Activated CD8-positive, alpha-beta T cell treated with anti-CD3 and anti-CD28 coated beads, Interleukin-2, amount 10 ng/mL, durations not matched to agents 7 days and 5 days (primary cell): Measurements from ENCODE around the gene PIEZO1. TPM values are rescaled to one million over a fixed set of nuclear protein-coding genes. Genes with fewer than 3 reads are reported as not detected.
A peak's percentile ranks its signal among the peaks of the same experiment; 100 is the strongest.

ENCODE experiments used
- ATAC-seq: fragments of 150-1000 bp; cut with Tn5 transposase; one replicate; pipeline ENCODE4 v1.10.0; 2021; ENCODE audit warnings: moderate library complexity
- CTCF ChIA-PET: fragments of 350-600 bp; sonication (Branson Sonifier 250); formaldehyde crosslinking; loops from one replicate; lab custom pipeline; 2021; ENCODE audit warnings: antibody characterized with exemption; lab: Charles Lee
- POLR2A ChIA-PET: fragments of 350-600 bp; sonication (Branson Sonifier 250); formaldehyde crosslinking; loops from one replicate; lab custom pipeline; 2021; ENCODE audit warnings: antibody characterized with exemption; lab: Charles Lee
- DNase-seq: peaks from one replicate; pipeline ENCODE4 v3.0.0-alpha.2; 2020
- H3K27ac Mint-ChIP-seq: one replicate; pipeline ENCODE4 v1.8.0; 2021; ENCODE audit warnings: mild to moderate bottlenecking, mixed read lengths
- H3K27me3 Mint-ChIP-seq: one replicate; pipeline ENCODE4 v1.8.0; 2021; ENCODE audit warnings: low read depth, mixed read lengths
- H3K36me3 Mint-ChIP-seq: one replicate; pipeline ENCODE4 v1.8.0; 2021; ENCODE audit warnings: low read depth, mixed read lengths
- H3K4me1 Mint-ChIP-seq: one replicate; pipeline ENCODE4 v1.8.0; 2021; ENCODE audit warnings: low read depth, mixed read lengths
- H3K4me3 Mint-ChIP-seq: one replicate; pipeline ENCODE4 v1.8.0; 2021; ENCODE audit warnings: mild to moderate bottlenecking, mixed read lengths
- H3K9me3 Mint-ChIP-seq: one replicate; pipeline ENCODE4 v1.8.0; 2022; ENCODE audit warnings: mixed read lengths; ENCODE audit not compliant: insufficient read depth
- total RNA-seq, 2 experiments: library from RNA; stranded (reverse); gene quantifications; one replicate each; pipeline ENCODE4 v1.2.3, GENCODE V29; 2021

Gene PIEZO1
- total RNA-seq, 2 experiments from 2014 or later = 226 to 230 TPM

DNA sequence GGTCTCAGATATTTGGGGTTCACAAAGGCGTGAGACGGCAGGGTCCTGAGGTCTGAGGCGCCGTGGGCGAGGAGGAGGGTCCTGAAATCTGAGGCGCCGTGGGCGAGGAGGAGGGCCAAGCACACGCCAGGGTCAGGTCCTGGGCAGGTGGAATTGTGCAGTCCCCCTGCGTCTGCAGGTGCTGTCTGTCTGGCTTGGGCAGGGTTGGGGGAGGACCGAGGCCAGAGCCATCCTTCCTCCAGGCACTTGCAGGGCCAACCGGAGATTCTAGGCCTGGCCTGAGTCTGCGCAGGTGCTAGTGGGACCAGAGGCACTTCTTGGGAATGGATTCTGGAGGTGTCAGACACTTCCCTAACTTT is 29.1 kb upstream of the PIEZO1 start:
- Mint-ChIP-seq H3K4me3 (no peak overlapping the region), H3K4me1 (peaks cover 24% of the 10 kb centered on the region), H3K9me3 (no peaks in the 10 kb centered on the region), H3K27me3 (no peaks in the 10 kb centered on the region), H3K36me3 (peaks cover 12% of the 10 kb centered on the region), H3K27ac (no peak overlapping the region)
- CTCF ChIA-PET = interaction anchor here (0.8 to 5.5 kb wide), 3 partner anchors 44 to 402 kb away, joined by 3 to 42 read pairs (median 12); partner anchors contain the start of genes GALNS and TRAPPC2L
- ATAC-seq = no peak
- POLR2A ChIA-PET = no interaction called here
- no peak for DNase-seq

DNA sequence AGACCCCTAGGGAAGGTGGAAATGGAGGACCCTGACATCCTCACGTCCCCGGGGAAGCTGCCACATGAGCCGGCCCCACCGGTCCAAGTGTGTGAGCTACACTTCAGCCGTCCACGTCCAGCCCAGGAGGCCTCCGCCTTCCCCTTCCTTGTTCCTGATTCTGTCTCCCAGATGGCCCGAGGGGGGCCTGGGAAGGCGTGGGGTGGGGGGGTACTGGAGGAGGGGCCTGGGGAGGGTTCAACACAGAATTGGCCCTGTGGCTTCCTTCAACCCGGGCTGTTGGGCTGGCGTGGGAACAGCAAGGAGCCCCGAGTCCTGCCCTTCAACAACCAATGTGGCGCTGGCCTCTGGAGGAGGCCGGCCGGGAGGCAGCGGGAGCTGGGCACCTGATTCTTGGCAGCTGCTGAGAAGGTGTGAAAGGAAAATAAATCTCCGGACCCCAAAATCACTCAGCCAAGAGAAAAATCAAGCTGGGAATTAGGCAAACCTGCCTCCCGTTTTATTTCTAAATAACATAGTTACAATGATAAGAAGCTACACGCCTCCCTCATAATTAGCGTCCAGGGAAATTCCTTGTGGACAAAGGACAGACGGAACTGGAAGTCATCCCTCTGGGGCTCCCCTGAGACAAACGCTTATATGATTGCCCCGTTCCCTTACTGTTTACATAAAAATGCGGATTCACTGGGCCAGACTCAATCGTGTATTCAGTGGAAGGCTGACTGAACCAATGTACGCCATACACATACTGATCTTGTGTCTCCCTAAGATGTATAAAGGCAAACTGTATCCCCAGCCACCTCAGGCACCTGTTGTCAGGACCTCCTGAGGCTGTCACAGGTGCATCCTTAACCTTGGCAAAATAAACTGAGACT is 28.5 kb upstream of the PIEZO1 start:
- ChIA-PET CTCF (interaction anchor here (0.8 to 5.5 kb wide), 5 partner anchors 32 to 427 kb away, joined by 3 to 42 read pairs (median 5); partner anchors contain the start of genes GALNS and TRAPPC2L), POLR2A (interaction anchor here (0.7 to 2.6 kb wide), 6 partner anchors 9 to 112 kb away, joined by 3 to 10 read pairs (median 8); no protein-coding TSS in a partner anchor)
- Mint-ChIP-seq H3K9me3 (no peaks in the 10 kb centered on the region), H3K27me3 (no peaks in the 10 kb centered on the region), H3K36me3 (peaks cover 17% of the 10 kb centered on the region), H3K4me1 (peaks cover 25% of the 10 kb centered on the region), H3K4me3 (peak overlapping the region; percentile 81), H3K27ac (peak overlapping the region; percentile 5)
- no peak for ATAC-seq
- no peak for DNase-seq

DNA sequence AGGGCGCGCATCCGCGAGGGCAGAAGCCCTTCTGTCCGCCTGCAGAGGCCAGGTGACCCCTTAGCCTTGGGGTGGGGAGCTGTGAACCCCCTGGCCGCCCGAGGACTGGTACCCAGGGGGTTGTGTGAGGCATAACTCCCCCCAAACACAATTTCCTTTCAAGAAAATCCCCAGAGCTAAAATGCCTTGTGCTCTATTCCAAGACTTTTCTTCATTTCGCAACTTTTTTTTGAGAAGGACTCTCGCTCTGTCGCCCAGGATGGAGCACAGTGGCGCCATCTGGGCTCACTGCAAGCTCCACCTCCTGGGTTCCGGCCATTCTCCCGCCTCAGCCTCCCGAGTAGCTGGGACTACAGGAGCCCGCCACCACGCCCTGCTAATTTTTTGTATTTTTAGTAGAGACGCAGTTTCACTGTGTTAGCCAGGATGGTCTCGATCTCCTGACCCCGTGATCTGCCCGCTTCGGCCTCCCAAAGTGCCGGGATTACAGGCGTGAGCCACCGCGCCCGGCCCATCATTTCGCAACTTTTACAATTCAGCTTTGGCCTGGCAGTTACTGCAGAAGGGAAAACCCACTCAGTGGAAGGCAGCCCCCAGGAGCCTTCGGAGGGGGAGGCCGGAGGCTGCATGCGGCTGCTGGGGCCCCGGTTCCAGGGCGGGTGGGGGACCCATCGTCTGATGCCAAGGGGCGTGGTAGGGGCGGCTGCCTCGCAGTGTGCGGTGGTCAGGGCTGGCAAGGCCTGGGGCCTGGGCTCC is 27.7 kb upstream of the PIEZO1 start:
- CTCF ChIA-PET = interaction anchor here (0.7 to 5.5 kb wide), 11 partner anchors 10 to 428 kb away, joined by 3 to 42 read pairs (median 3); partner anchors contain the start of genes GALNS, TRAPPC2L and ZNF778
- Mint-ChIP-seq H3K27me3 (no peaks in the 10 kb centered on the region), H3K4me1 (peaks cover 32% of the 10 kb centered on the region), H3K9me3 (no peaks in the 10 kb centered on the region), H3K4me3 (peak overlapping the region; percentile 81), H3K36me3 (peaks cover 25% of the 10 kb centered on the region), H3K27ac (peak overlapping the region; percentile 93)
- POLR2A ChIA-PET = interaction anchor here (0.5 to 4.2 kb wide), 9 partner anchors 10 to 111 kb away, joined by 3 to 27 read pairs (median 8); no protein-coding TSS in a partner anchor
- no peak for ATAC-seq
- peak; percentile 45 for DNase-seq

DNA sequence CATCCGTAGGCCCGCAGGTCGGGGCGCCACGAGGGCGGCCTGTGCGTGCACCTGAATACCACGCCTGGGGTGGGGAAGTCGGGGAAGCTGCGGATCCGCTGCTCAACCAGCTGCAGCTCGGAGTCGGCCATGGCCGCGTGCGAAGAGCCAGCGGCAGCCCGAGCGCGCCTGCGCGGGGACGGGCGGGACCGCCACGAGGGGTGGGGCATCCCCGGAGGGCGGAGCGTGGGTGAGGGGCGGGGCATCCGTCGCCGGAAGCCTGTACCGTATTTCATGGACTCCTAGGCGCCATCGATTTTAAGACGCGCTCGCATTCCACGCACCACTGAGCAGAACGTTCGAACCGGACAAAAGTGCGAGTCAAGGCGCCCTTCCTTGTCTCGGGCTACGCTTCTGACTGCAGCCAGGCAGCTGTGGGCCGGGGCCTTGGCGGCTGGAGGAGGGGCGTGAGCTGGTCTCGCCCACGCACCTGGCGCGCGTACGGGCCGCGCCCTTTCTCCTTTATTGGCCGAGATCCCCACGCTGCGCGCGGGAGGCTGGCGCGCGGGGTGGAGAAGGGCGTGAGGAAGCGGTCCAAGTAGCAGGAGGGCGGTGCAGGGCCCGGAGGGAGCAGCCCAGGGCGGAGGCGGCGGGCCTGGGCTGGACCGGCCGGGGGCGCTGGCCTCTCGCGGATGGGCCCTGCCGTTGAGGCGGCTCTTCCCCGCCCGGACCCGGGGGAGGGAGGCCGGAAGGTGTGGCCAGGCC is 26.9 kb upstream of the PIEZO1 start, which contains the start of gene APRT:
APRT (minus strand) TSS at position 160 of the 744 bp plus-strand sequence; CDS start at position 131, 29 bp downstream.
- peak; percentile 84 for ATAC-seq
- peak within 1 kb of the TSS; percentile 97 for H3K27ac Mint-ChIP-seq
- no peaks in the 10 kb centered on the region for H3K9me3 Mint-ChIP-seq
- H3K4me3 Mint-ChIP-seq = peak within 1 kb of the TSS; percentile 85
- H3K27me3 Mint-ChIP-seq = no peaks in the 10 kb centered on the region
- peak; percentile 97 for DNase-seq
- peaks cover 32% of the 10 kb centered on the region for H3K4me1 Mint-ChIP-seq
- ChIA-PET POLR2A (interaction anchor here (0.6 to 4.2 kb wide), 10 partner anchors 9 to 360 kb away, joined by 3 to 27 read pairs (median 6); partner anchors contain the start of gene CDH15), CTCF (interaction anchor here (0.7 to 5.5 kb wide), 14 partner anchors 9 to 429 kb away, joined by 3 to 42 read pairs (median 3); partner anchors contain the start of genes GALNS, TRAPPC2L and ZNF778)
- peaks cover 29% of the 10 kb centered on the region for H3K36me3 Mint-ChIP-seq

DNA sequence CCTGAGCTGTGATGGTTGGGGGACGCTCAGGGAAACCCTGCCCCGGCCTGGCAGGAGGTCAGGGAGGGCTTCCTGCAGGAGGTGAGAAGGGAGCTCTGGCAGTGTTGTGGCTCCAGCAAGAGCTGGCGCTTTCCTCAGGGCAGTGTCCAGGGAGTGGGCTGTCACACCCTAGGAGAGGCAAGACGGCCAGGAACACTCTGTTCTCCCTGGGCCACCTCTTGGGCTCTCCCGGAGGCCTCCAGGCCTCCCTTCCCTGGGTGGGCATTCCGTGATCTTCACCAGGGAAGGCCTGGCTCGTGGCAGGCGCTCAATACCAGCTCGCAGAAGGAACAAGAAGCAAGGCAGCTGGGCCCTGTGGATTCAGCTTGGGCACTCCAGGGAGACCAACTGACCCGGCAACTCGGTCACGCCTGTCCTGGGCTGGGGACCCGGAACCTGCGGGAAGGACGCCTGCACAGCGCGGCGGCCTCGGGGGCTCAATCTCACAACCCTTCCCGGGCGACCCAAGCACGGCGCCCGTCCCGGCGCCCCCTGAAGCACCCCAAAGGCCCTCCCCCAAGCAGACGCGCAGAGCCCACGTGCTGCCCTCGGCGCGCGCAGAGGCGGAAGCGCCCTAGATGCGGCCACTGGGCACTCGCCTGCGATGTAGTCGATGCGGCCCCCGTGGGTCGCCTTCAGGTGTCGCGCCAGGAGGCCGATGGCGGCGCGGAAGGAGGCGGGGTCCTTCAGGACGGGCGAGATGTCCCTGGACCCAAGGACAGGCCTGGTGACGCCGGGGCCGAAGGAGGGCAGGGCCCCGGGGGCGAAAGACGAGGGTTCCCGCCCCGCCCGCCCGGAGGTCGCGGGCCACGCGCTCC is 26.1 kb upstream of the PIEZO1 start:
- DNase-seq (peak; percentile 79), ATAC-seq (peak; percentile 67)
- H3K9me3 Mint-ChIP-seq = no peaks in the 10 kb centered on the region
- CTCF ChIA-PET = interaction anchor here (0.9 to 5.5 kb wide), 13 partner anchors 12 to 407 kb away, joined by 3 to 42 read pairs (median 4); partner anchors contain the start of genes GALNS and TRAPPC2L
- H3K4me1 Mint-ChIP-seq = peaks cover 35% of the 10 kb centered on the region
- H3K27me3 Mint-ChIP-seq = no peaks in the 10 kb centered on the region
- H3K36me3 Mint-ChIP-seq = peaks cover 37% of the 10 kb centered on the region
- POLR2A ChIA-PET = interaction anchor here (0.6 to 4.2 kb wide), 11 partner anchors 8 to 241 kb away, joined by 3 to 27 read pairs (median 8); partner anchors contain the start of genes GALNS, TRAPPC2L and ZC3H18
- peak overlapping the region; percentile 85 for H3K4me3 Mint-ChIP-seq
- H3K27ac Mint-ChIP-seq = peak overlapping the region; percentile 93

DNA sequence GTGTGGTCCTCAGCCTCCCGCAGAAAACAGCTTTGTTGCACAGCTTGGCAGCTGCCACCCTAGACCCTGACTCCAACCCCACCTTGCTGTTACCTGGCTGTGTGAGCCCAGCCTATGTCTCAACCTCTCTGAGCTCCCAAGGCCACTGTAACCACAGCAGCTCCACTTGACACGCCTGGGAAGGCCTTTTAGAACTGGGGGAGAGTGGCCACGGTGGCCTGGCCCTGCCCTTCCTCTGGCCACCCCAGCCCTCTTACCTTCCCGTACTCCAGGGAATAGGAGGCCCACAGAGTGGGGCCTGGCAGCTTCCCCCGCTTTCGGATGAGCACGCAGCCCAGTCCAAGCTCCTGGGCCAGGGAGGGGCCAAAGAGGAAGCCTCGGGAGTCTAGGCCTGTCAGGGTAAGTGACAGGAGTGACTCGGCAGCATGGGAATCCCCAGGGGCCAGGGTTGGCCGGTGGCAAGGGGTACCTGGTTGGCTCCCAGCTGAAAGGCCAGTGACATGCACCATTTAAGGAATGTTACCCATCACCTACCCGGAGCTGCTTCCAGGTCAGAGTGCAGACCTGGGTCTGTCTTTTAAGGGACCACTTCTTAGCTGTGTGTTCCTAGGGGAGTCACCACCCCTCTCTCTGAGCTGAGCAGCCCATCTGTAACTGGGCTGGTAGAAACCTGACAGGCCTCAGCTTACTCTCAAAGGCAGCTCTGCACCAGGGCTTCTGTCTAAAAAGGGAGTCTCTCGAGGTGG is 25.3 kb upstream of the PIEZO1 start:
- peak overlapping the region; percentile 85 for H3K4me3 Mint-ChIP-seq
- peaks cover 44% of the 10 kb centered on the region for H3K36me3 Mint-ChIP-seq
- POLR2A ChIA-PET = interaction anchor here (0.6 to 4.2 kb wide), 11 partner anchors 10 to 287 kb away, joined by 3 to 27 read pairs (median 5); partner anchors contain the start of genes GALNS, TRAPPC2L and ZC3H18
- no peak for DNase-seq
- CTCF ChIA-PET = interaction anchor here (0.8 to 5.5 kb wide), 7 partner anchors 11 to 406 kb away, joined by 3 to 42 read pairs (median 5); partner anchors contain the start of genes GALNS and TRAPPC2L
- peak overlapping the region; percentile 93 for H3K27ac Mint-ChIP-seq
- peaks cover 41% of the 10 kb centered on the region for H3K4me1 Mint-ChIP-seq
- no peak for ATAC-seq
- H3K9me3 Mint-ChIP-seq = no peaks in the 10 kb centered on the region
- no peaks in the 10 kb centered on the region for H3K27me3 Mint-ChIP-seq

DNA sequence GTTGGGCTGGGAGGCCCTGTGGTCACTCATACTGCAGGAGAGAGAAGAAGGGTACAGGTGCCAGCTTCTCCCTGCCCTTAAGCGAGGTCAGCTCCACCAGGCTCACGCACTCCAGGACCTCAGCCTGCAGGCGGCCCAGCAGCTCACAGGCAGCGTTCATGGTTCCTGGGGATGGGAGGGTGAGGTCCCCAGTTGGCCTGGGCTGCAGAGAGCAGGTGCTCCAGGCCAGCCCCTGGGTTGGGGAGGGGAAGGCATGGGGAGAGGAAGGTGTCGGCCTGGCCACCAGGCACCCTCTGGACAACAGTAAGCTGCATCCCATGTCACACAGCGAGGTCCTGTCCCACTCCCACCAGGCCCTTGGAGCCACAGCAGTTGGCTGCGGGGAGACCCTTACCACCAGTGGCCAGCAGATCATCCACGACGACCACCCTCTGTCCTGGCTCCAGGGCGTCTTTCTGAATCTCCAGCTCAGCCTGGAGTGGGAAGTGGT is 24.7 kb upstream of the PIEZO1 start:
- POLR2A ChIA-PET = interaction anchor here (0.9 to 4.2 kb wide), 8 partner anchors 10 to 288 kb away, joined by 3 to 27 read pairs (median 5); partner anchors contain the start of genes GALNS and TRAPPC2L
- peaks cover 41% of the 10 kb centered on the region for H3K4me1 Mint-ChIP-seq
- peak overlapping the region; percentile 93 for H3K27ac Mint-ChIP-seq
- H3K27me3 Mint-ChIP-seq = no peaks in the 10 kb centered on the region
- CTCF ChIA-PET = interaction anchor here (0.8 to 5.5 kb wide), 4 partner anchors 48 to 407 kb away, joined by 3 to 42 read pairs (median 6); partner anchors contain the start of genes GALNS and TRAPPC2L
- peak overlapping the region; percentile 85 for H3K4me3 Mint-ChIP-seq
- ATAC-seq (no peak), DNase-seq (no peak)
- H3K36me3 Mint-ChIP-seq = peaks cover 44% of the 10 kb centered on the region
- H3K9me3 Mint-ChIP-seq = no peaks in the 10 kb centered on the region

DNA sequence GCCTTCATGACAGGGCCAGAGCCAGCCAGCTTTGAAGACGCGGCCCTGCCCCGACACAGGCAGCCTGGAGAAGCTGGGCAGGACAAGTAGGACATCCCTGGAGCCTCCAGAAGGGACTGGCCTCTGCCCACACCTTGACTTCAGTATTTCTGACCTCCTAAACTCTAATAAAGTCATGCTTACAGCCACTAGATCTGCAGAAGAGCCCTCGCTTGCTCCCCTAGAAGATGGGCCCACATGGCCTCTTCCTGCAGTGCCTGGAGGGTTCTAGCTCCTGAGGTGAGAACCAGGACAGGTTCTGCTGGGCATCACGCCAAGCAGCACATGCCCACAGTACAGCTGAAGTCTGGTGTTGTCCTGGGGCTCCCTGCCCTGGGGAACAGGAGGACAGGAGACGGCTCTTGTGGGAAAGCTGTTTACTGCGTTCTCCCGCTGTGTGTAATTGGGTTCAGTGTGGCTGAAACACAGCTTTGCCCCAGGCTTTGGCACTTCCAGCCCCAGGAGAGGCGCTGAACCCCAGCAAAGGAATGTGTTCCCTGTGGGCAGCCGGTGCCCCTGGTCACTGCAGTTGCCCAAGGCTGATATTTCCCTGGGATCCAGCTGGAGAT is 24.2 kb upstream of the PIEZO1 start:
- ChIA-PET POLR2A (interaction anchor here (0.9 to 4.2 kb wide), 6 partner anchors 9 to 288 kb away, joined by 3 to 27 read pairs (median 4); partner anchors contain the start of genes GALNS and TRAPPC2L), CTCF (interaction anchor here (2.5 to 5.5 kb wide), 2 partner anchors 49 to 66 kb away, joined by 7 to 42 read pairs; partner anchors contain the start of genes GALNS and TRAPPC2L)
- Mint-ChIP-seq H3K4me3 (peak overlapping the region; percentile 43), H3K27me3 (no peaks in the 10 kb centered on the region), H3K27ac (peak overlapping the region; percentile 10), H3K4me1 (peaks cover 41% of the 10 kb centered on the region), H3K9me3 (no peaks in the 10 kb centered on the region), H3K36me3 (peaks cover 48% of the 10 kb centered on the region)
- ATAC-seq (no peak), DNase-seq (no peak)
